SIG-M5 treated with dmso at 0.1 percent for 504 hours (cell line): ENCODE data around the gene FMO1.
"Not testable (repeated sequence)": the region's sequence is repeated elsewhere in the genome, so short reads cannot be mapped to it uniquely, and the experiment has no call there.

Experiments
- DNase-seq: peaks from one replicate; lab custom pipeline; 2025; ENCODE audit not compliant: unreplicated experiment; lab: John Stamatoyannopoulos, UW

Gene FMO1

GRCh38 chr1:171279234-171279633 lies 30.9 kb downstream of the FMO1 start:
- DNase-seq: no peak

GRCh38 chr1:171279678-171280077 lies 31.4 kb downstream of the FMO1 start:
- no peak for DNase-seq

GRCh38 chr1:171280599-171280998 lies 32.3 kb downstream of the FMO1 start:
- no peak for DNase-seq

DNA sequence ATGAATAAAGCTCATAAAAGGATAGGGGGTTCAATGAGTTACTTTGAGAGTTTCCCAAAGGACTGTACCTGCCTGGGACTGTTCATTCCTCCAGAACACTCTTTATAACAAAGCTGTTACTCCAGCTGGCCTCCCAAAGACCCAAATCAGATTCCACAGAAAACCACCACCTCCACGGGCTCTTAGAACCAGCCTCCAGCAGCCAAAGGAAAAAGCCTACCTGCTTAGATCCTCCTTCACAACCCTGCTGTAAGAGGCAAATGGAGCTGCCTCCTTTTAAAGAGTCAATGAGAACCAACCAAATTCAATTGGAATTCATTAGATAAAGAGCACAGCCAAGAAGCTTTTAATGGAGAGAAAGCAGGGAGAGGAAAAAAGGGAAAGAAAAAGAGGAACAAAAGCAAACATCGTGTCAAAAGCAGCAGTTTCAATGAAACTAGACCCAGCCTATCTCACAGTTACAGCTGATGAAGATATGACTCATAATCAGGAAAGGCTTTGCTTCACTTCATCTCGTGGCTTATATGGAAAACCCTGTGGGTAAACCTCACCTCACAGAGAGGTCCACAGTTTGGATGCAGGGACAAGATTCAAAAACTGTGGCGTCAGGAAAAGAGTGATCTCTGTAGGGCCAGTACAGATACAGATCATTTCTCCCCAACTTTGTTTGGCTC lies 37.9 kb downstream of the FMO1 start:
- DNase-seq: peak; percentile 83

GRCh38 chr1:171290621-171291020 lies 42.3 kb downstream of the FMO1 start:
- DNase-seq: no peak

DNA sequence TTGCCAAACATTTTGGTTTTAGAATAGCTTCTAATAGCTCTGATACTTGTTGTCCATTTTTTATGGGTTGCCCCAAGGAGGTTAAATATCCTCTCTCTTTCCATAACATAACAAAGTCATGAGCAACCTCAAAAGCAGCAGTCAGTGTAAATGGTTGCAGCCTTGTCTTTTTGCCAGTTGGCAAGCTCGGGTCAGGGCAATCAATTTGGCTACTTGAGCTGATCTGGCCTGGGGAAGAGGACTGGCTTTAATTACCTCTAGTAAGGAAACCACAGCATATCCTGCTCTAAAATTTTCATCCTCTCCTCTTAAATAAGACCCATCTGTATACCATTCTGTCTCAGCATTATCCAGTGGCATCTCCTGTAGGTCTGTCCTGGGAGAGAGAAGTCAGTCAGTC lies 44.5 kb downstream of the FMO1 start:
- DNase-seq: no peak

DNA sequence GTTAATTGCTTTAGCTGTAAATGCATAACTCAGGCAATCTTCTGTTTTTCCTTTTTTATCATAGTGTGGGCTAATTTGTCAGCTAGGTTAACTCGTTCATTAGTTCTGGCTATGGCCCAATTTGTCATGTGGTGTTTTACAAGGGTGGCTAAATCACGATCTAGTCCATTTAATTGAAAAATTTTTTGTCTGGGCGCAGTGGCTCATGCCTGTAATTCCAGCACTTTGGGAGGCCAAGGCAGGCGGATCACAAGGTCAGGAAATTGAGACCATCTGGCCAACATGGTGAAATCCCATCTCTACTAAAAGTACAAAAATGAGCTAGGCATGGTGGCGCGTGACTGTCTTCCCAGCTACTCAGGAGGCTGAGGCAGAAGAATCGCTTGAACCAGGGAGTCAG lies 47.1 kb downstream of the FMO1 start:
- not testable (repeated sequence) for DNase-seq

- no peak for DNase-seq
These were observed 47.5 kb downstream of the FMO1 start for GRCh38 chr1:171295821-171296220.

DNA sequence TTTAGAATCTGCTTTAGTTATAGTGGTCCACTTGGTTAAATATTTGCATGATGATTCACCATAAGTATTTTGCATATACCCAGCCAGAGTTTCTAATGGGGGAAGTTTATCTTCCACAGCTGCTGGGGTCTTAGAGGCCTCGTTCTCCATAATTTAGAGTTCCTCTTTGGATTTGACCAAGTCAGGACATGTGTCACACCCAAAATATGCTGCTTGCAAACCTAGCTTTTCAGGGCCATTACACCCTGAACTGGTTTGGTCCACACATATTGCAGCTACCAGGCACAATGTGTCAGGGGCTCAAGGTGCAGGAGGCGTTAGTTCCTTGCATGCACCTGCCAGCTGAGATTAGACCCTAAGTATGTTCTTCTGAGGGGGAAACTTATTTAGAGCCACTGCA lies 48.6 kb downstream of the FMO1 start:
- no peak for DNase-seq

- no peak for DNase-seq
These were observed 50.4 kb downstream of the FMO1 start for GRCh38 chr1:171298696-171299095.

DNA sequence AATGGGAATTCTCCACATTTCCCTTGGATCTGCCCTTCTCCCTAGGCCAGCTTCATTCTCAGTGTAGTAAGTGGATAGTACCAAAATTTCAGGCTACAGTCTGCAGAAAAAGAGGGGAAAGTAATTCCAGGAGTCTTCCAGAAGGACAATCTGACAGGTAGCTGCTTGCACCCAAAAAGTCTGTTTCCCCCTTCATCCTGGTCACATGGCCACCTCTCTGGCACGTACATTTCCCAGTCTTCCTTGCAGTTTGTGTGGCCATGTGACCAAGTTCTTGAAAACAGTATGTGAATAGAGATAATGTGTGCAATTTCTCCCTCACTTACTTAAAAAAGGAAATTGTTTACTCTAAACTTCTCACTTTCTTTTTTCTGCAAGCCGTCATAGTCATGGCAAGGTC lies 51.0 kb downstream of the FMO1 start:
- DNase-seq: no peak

- DNase-seq: no peak
These were observed 52.1 kb downstream of the FMO1 start for GRCh38 chr1:171300401-171300800.

GRCh38 chr1:171310661-171311087 lies 62.4 kb downstream of the FMO1 start:
- DNase-seq: peak; percentile 10

DNA sequence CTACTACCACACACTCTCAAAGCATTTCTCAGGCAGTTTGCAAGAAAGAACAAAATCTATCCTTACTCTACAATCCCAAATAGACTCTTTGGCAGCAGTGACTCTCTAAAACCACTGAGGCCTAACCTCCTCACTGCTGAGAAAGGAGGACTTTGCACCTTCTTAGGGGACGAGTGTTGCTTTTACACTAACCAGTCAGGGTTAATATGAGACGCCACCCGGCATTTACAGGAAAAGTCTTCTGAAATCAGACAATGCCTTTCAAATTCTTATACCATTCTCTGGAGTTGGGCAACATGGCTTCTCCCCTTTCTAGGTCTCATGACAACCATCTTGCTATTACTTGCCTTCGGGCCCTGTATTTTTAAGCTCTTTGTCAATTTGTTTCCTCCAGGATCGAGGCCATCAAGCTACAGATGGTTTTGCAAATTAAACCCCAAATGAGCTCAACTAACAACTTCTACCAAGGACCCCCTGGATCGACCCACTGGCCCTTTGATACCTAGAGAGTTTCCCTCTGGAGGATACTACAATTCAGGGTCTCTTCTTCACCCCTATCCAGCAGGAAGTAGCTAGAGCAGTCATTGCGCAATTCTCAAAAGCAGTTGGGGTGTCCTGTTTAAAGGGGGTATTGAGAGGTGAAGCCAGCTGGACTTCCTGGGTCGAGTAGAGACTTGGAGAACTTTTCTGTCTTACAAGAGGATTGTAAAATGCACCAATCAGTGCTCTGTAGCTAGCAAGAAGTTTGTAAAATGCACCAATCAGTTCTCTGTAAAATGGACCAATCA lies 63.7 kb downstream of the FMO1 start:
- DNase-seq: no peak

DNA sequence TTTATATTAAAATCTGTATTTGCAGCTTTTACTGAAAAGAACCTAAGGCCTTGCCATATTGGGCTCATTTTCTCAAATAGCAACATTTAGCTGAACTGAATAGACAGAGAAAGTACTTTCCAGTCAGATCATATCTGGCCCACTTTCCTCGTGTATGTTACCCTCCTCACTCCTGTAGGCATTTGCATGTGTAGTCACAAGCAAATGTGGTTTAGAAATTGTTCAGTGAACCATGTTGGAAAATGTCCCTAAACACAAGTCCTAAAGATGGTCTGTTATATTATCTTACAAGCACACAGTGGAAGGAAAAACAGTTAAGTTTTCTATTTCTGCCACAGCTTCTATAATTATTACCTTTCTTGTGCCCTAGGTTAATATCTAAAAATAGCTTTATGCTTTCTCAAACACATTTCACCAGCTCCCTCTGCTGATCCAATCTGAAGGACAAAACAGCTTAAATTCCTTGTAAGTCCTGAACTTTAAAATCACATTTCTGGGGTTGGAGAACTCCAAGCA lies 65.1 kb downstream of the FMO1 start:
- DNase-seq: no peak

- peak; percentile 100 for DNase-seq
These were observed 65.6 kb downstream of the FMO1 start, which contains the start of gene FMO4 for GRCh38 chr1:171313835-171314320. TSS of gene FMO4 (plus strand) at chr1:171314183. CDS start at chr1:171319826, 5,643 bp downstream.

DNA sequence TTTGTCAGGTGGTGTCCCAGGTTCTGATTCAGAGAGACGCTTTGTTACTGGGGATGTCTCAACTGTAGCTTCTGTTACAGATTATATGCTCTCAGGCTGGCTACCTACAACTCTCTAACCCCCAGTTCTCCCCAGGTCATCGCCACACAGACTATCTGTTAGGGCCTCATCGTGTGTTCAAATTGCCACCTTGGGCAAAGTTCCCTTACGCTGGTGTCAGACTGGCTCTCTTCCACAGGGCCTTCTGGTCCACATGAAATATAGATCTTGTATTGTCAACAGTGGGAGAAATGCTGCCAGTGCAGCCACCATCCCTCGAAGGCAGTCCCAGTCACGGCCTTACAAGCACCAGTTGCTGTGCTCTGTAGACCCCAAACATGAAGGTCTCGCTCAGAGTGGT lies 81.0 kb downstream of the FMO1 start:
- no peak for DNase-seq

GRCh38 chr1:171334024-171334640 lies 85.8 kb downstream of the FMO1 start:
- DNase-seq: no peak
